Stomach (tissue), 9 donors: Measurements from ENCODE around the gene CRIP2. TPM values are rescaled to one million over a fixed set of nuclear protein-coding genes. Genes with fewer than 3 reads are reported as not detected.

ENCODE experiments used
- DNase-seq, 2 donors: peaks; one replicate each; pipeline versions ENCODE4 v3.0.0 to v3.0.0-alpha.2; 2013 to 2019
- H3K27ac ChIP-seq, 5 donors: fragments of 200-600 bp in 4 of 5; sonication (generic) in 4 of 5; one replicate each; pipeline ENCODE4 v1.5.1; 2013 to 2019; ENCODE audit warnings: mild to moderate bottlenecking in 1 of 5, moderate library complexity in 1 of 5
- H3K27me3 ChIP-seq, 3 donors: fragments of 200-600 bp; sonication (generic); one replicate each; pipeline ENCODE4 v1.5.1; 2017 to 2019; ENCODE audit warnings: mixed run types in 1 of 3
- H3K36me3 ChIP-seq, 4 donors: fragments of 200-600 bp; sonication (generic); 1 replicate in 3 of 4; 2 replicates in 1 of 4; pipeline ENCODE4 v1.5.1; 2016 to 2019
- H3K4me1 ChIP-seq, 4 donors: fragments of 200-600 bp; sonication (generic); one replicate each; pipeline ENCODE4 v1.5.1; 2016 to 2019
- H3K4me3 ChIP-seq, 4 donors: fragments of 200-600 bp; sonication (generic) in 3 of 4; one replicate each; pipeline ENCODE4 v1.5.1; 2016 to 2019; ENCODE audit warnings: mild to moderate bottlenecking in 1 of 4
- H3K9me3 ChIP-seq, 4 donors: fragments of 200-600 bp; sonication (generic); one replicate each; pipeline ENCODE4 v1.5.1; 2016 to 2019
- CTCF ChIP-seq, 7 experiments: fragments of 450-650 bp in 4 of 7; fragments of 200-600 bp in 3 of 7; sonication (generic) in 3 of 7; IDR thresholded peaks; one replicate each; pipeline ENCODE4 v1.5.1; 2016 to 2019; ENCODE audit warnings: antibody characterized with exemption in 7 of 7, control low read depth in 2 of 7, mild to moderate bottlenecking in 1 of 7
- EP300 ChIP-seq: sonication (generic); formaldehyde crosslinking; IDR thresholded peaks from one replicate; pipeline ENCODE4 v1.6.1; 2017; ENCODE audit warnings: antibody characterized with exemption
- POLR2A ChIP-seq, 4 donors: fragments of 450-650 bp; IDR thresholded peaks; one replicate each; pipeline ENCODE4 v1.6.1; 2016; ENCODE audit warnings: antibody characterized with exemption in 4 of 4, control low read depth in 2 of 4, mild to moderate bottlenecking in 1 of 4, moderate library complexity in 1 of 4
- POLR2AphosphoS5 ChIP-seq, 3 donors: sonication (generic); formaldehyde crosslinking; IDR thresholded peaks; one replicate each; pipeline ENCODE4 v1.6.1; 2016; ENCODE audit warnings: antibody characterized with exemption in 3 of 3
- WGBS, 5 donors: extraction: QIAGEN DNeasy Blood & Tissue Kit in 3 of 5; methylation state at CpG; one replicate each; pipeline versions ENCODE4 v1.1.5 to v1.1.7; 2013 to 2018; 5-methylcytosine and 5-hydroxymethylcytosine counted together
- intact Hi-C: fragments of 100-400 bp; cut with DNase I; formaldehyde crosslinking; loops from one replicate; pipeline ENCODE4 v1.15.1; 2023; ENCODE audit warnings: low total_unique reads
- polyA plus RNA-seq, 3 donors: library from polyadenylated mRNA; stranded (reverse); fragments of 200-250 nt; gene quantifications; one replicate each; pipeline ENCODE4 v1.2.3, GENCODE V29; 2013
- total RNA-seq, 5 donors: library from RNA; depleted of rRNA; stranded (reverse); fragments of >200 nt; gene quantifications; one replicate each; pipeline versions ENCODE4 v1.1.0 to v1.2.3, GENCODE V29; 2014 to 2016
- donor health status: healthy with polysubstance abuse.
- donor health status: Bipolar disorder and iron deficiency.
- donor health status: healthy.

The CRIP2 gene
- total and polyA plus RNA-seq, 8 donors: 36.0 to 135 (median 74.5) TPM

DNA sequence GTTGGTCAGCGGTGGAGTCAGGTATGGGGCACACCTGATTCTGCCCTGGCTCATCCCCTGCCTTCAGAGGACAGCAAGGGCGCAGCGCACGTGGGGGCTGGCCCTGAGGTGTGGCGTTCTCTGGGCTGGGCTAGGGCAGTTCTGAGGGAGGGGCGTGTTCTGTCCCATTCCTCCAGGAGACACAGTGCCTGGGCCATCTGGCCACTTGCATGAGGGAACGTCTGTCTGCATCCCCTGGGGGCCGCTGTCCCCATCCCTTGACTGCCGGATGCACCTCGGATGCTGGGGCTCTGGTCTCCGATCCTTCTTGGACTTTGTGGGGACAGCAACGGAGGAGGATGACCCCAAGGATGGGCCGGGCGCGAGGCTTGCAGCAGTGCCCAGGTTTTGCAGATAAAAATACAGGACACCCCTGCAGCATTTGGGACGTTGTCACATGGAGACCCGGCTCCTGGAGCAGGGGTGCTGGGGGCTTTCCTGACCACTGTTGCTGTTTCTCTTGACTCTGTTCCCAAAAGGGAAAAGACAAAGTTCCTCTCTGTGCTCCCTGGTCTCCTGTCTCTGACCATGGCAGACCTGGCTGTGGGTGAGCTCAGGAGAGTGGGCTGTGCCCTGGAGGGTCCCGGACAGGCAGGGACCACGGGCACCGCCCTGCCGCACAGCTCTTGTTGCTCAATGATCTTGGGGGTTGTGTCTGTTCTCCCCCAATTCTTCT is 48.0 kb upstream of the CRIP2 start:
- DNase-seq: no peak
- H3K36me3 ChIP-seq: peaks cover 0 to 44% (median 20%) of the 10 kb centered on the region in 4 donors
- H3K27me3 ChIP-seq: no peaks in the 10 kb centered on the region
- intact Hi-C loops: no loop called here
- H3K9me3 ChIP-seq: peaks cover 0 to 3% (median 0%) of the 10 kb centered on the region in 4 donors
- 93 to 99% (median 98%) methylated on average over 20 to 21 of the region's 21 CpGs for WGBS, 5 donors
- H3K4me3 ChIP-seq: no peak overlapping the region
- H3K4me1 ChIP-seq: peaks cover 10 to 28% (median 15%) of the 10 kb centered on the region in 4 donors
- TF ChIP-seq CTCF (IDR thresholded peaks at IDR 0.05) (no peak), POLR2A (IDR thresholded peaks at IDR 0.05) (no peak), POLR2AphosphoS5 (IDR thresholded peaks at IDR 0.05) (no peak), EP300 (no peak)
- H3K27ac ChIP-seq: no peak overlapping the region

- no peak for TF ChIP-seq EP300
- no peak for TF ChIP-seq POLR2A (IDR thresholded peaks at IDR 0.05)
- no peak for TF ChIP-seq CTCF (IDR thresholded peaks at IDR 0.05)
- TF ChIP-seq POLR2AphosphoS5 (IDR thresholded peaks at IDR 0.05): no peak
These were observed 47.2 kb upstream of the CRIP2 start for GRCh38 chr14:105427412-105427811.

GRCh38 chr14:105427936-105428485 is 46.6 kb upstream of the CRIP2 start:
- WGBS, 5 donors: 86 to 94% (median 93%) methylated on average over 9 of the region's 9 CpGs

More at GRCh38 chr14:105427412-105427811, 47.2 kb upstream of the CRIP2 start:
- H3K36me3 ChIP-seq: peaks cover 0 to 46% (median 20%) of the 10 kb centered on the region in 4 donors
- peaks cover 2 to 19% (median 7%) of the 10 kb centered on the region in 4 donors for H3K4me1 ChIP-seq
- H3K27me3 ChIP-seq: no peaks in the 10 kb centered on the region
- no peak overlapping the region for H3K27ac ChIP-seq
- DNase-seq: no peak
- no peak overlapping the region for H3K4me3 ChIP-seq
- WGBS, 5 donors: 96 to 98% (median 96%) methylated on average over 10 of the region's 10 CpGs
- peaks cover 0 to 3% (median 0%) of the 10 kb centered on the region in 4 donors for H3K9me3 ChIP-seq
- intact Hi-C loops: no loop called here

More at GRCh38 chr14:105427936-105428485, 46.6 kb upstream of the CRIP2 start:
- H3K27ac ChIP-seq: no peak overlapping the region
- H3K9me3 ChIP-seq: peaks cover 0 to 3% (median 0%) of the 10 kb centered on the region in 4 donors
- H3K27me3 ChIP-seq: no peaks in the 10 kb centered on the region
- no peak overlapping the region for H3K4me3 ChIP-seq
- H3K4me1 ChIP-seq: peaks cover 0 to 15% (median 3%) of the 10 kb centered on the region in 4 donors
- DNase-seq: no peak
- TF ChIP-seq EP300 (no peak), CTCF (IDR thresholded peaks at IDR 0.05) (no peak), POLR2A (IDR thresholded peaks at IDR 0.05) (no peak), POLR2AphosphoS5 (IDR thresholded peaks at IDR 0.05) (no peak)
- intact Hi-C loops: no loop called here
- peaks cover 0 to 46% (median 20%) of the 10 kb centered on the region in 4 donors for H3K36me3 ChIP-seq
